HCT116 (cell line): ENCODE results near the gene HTR2C. TPM values are rescaled to one million over a fixed set of nuclear protein-coding genes. Genes with fewer than 3 reads are reported as not detected.

ENCODE experiments used
- ATAC-seq: fragments of 200-7000 bp; cut with Tn5 transposase; 2 replicates; pipeline ENCODE4 v1.9.1; 2020; ENCODE audit warnings: mild to moderate bottlenecking, moderate library complexity
- BruUV-seq: library from RNA; stranded (reverse); fragments of 400-500 nt; replicated peaks from 2 replicates; lab custom pipeline; 2021; lab: Mats Ljungman, UMichigan
- CTCF ChIA-PET: fragments of 300-600 bp; sonication (Branson Sonifier 250); formaldehyde crosslinking; loops from one replicate; lab custom pipeline; 2021; ENCODE audit warnings: antibody characterized with exemption; lab: Charles Lee
- POLR2A ChIA-PET: fragments of 300-600, 350-600 bp; sonication (Branson Sonifier 250); formaldehyde crosslinking; loops from one replicate; lab custom pipeline; 2021; ENCODE audit warnings: antibody characterized with exemption; lab: Charles Lee
- RAD21 ChIA-PET, 2 experiments: fragments of 300-600 bp; sonication (Branson Sonifier 250); formaldehyde crosslinking; loops; one replicate each; lab custom pipeline; 2023; ENCODE audit warnings: low total read pairs in 2 of 2; ENCODE audit not compliant: uncharacterized antibody in 2 of 2, unreplicated experiment in 2 of 2, low non-redundant PET in 1 of 2; lab: Charles Lee
- DNase-seq: peaks from one replicate; pipeline ENCODE4 v3.0.0-alpha.2; 2010; ENCODE audit warnings: low read depth, low spot score
- H2AFZ ChIP-seq: fragments of 200-600 bp; shearing (Covaris generic), sonication (generic); 2 replicates; pipeline ENCODE4 v1.6.1; 2017; ENCODE audit warnings: low read depth, mixed run types, mixed read lengths, antibody characterized with exemption, low read length; ENCODE audit not compliant: poor library complexity, severe bottlenecking
- H3K27ac ChIP-seq: 2 replicates; pipeline ENCODE4 v1.5.1; 2012; ENCODE audit warnings: low read depth, low read length
- H3K27me3 ChIP-seq: fragments of 200-600 bp; sonication (generic); 2 replicates; pipeline ENCODE4 v1.6.1; 2016; ENCODE audit warnings: mixed run types, low read length, mixed read lengths; ENCODE audit not compliant: insufficient read depth
- H3K36me3 ChIP-seq, 2 experiments: fragments of 200-500 bp in 1 of 2; fragments of 200-600 bp in 1 of 2; sonication (Bioruptor generic) in 1 of 2; sonication (generic) in 1 of 2; 2 replicates each; pipeline versions ENCODE4 v1.5.1 to v1.6.1; 2014 to 2016; ENCODE audit warnings: low read length in 2 of 2, inconsistent platforms in 1 of 2, mixed read lengths in 1 of 2, mixed run types in 1 of 2; ENCODE audit not compliant: insufficient read depth in 2 of 2, control insufficient read depth in 1 of 2
- H3K4me1 ChIP-seq, 2 experiments: fragments of 200-600 bp in 1 of 2; sonication (generic) in 1 of 2; 2 replicates each; pipeline versions ENCODE4 v1.5.1 to v1.6.1; 2012 to 2017; ENCODE audit warnings: low read length in 2 of 2, inconsistent platforms in 1 of 2, mild to moderate bottlenecking in 1 of 2, mixed read lengths in 1 of 2, mixed run types in 1 of 2, moderate library complexity in 1 of 2; ENCODE audit not compliant: insufficient read depth in 2 of 2, control insufficient read depth in 1 of 2
- H3K4me2 ChIP-seq: fragments of 200-600 bp; sonication (generic); 2 replicates; pipeline ENCODE4 v1.6.1; 2017; ENCODE audit warnings: mixed run types, low read length, mixed read lengths
- H3K4me3 ChIP-seq, 2 experiments: fragments of 200-600 bp in 1 of 2; sonication (generic) in 1 of 2; replicated peaks in 1 of 2; 2 replicates each; pipeline ENCODE4 v1.5.1; 2011 to 2016; ENCODE audit warnings: low read length in 2 of 2, control low read depth in 1 of 2, low read depth in 1 of 2, mild to moderate bottlenecking in 1 of 2, mixed read lengths in 1 of 2, mixed run types in 1 of 2
- H3K79me2 ChIP-seq: fragments of 200-600 bp; sonication (generic); 2 replicates; pipeline ENCODE4 v1.6.1; 2017; ENCODE audit warnings: mild to moderate bottlenecking, mixed run types, low read length, moderate library complexity, mixed read lengths; ENCODE audit not compliant: insufficient read depth
- H3K9ac ChIP-seq: fragments of 200-600 bp; sonication (generic); 2 replicates; pipeline ENCODE4 v1.6.1; 2016; ENCODE audit warnings: low read length, mixed read lengths
- H3K9me2 ChIP-seq: fragments of 200-600 bp; sonication (generic), shearing (Covaris generic); 2 replicates; pipeline ENCODE4 v1.6.1; 2017; ENCODE audit warnings: mixed run types, mild to moderate bottlenecking, moderate library complexity; ENCODE audit not compliant: insufficient read depth
- H3K9me3 ChIP-seq, 2 experiments: fragments of 200-500 bp in 1 of 2; fragments of 200-600 bp in 1 of 2; sonication (Bioruptor generic) in 1 of 2; sonication (generic) in 1 of 2; 2 replicates each; pipeline ENCODE4 v1.6.1; 2014 to 2017; ENCODE audit warnings: low read length in 2 of 2, mixed read lengths in 2 of 2, inconsistent platforms in 1 of 2, low read depth in 1 of 2, mild to moderate bottlenecking in 1 of 2, mixed run types in 1 of 2, moderate library complexity in 1 of 2; ENCODE audit not compliant: control insufficient read depth in 1 of 2, insufficient read depth in 1 of 2
- H4K20me1 ChIP-seq: fragments of 200-600 bp; sonication (generic), shearing (Covaris generic); 2 replicates; pipeline ENCODE4 v1.6.1; 2017; ENCODE audit warnings: mixed run types, mild to moderate bottlenecking, moderate library complexity; ENCODE audit not compliant: insufficient read depth
- CEBPB ChIP-seq: IDR thresholded peaks from 2 replicates; pipeline ENCODE4 v1.6.1; 2012; ENCODE audit warnings: low read depth
- EGR1 ChIP-seq: IDR thresholded peaks from 2 replicates; pipeline ENCODE4 v1.6.1; 2012; ENCODE audit warnings: low read depth
- FOSL1 ChIP-seq: IDR thresholded peaks from 2 replicates; pipeline ENCODE4 v1.6.1; 2012; ENCODE audit warnings: low read depth
- JUND ChIP-seq: IDR thresholded peaks from 2 replicates; pipeline ENCODE4 v1.6.1; 2012
- POLR2A ChIP-seq: IDR thresholded peaks from 2 replicates; pipeline ENCODE4 v1.7.0; 2011; ENCODE audit warnings: borderline replicate concordance; ENCODE audit not compliant: insufficient read depth, insufficient read length; ENCODE audit errors: extremely low read depth
- POLR2AphosphoS5 ChIP-seq: IDR thresholded peaks from 2 replicates; pipeline ENCODE4 v1.6.1; 2011; ENCODE audit warnings: mild to moderate bottlenecking, low read depth, low read length, moderate library complexity
- SIN3A ChIP-seq: IDR thresholded peaks from 2 replicates; pipeline ENCODE4 v1.6.1; 2012; ENCODE audit warnings: low read depth
- TCF7L2 ChIP-seq: IDR thresholded peaks from 2 replicates; pipeline ENCODE4 v1.7.0; 2011; ENCODE audit warnings: borderline replicate concordance, inconsistent platforms; ENCODE audit not compliant: insufficient read depth, insufficient read length; ENCODE audit errors: extremely low read depth
- YY1 ChIP-seq: IDR thresholded peaks from 2 replicates; pipeline ENCODE4 v1.6.1; 2011; ENCODE audit warnings: low read length, low read depth, moderate library complexity, mild to moderate bottlenecking; ENCODE audit not compliant: insufficient replicate concordance; ENCODE audit errors: extremely low read depth
- ZFX ChIP-seq: fragments of 450-650 bp; IDR thresholded peaks from 2 replicates; pipeline ENCODE4 v1.6.1; 2017
- ZNF274 ChIP-seq: fragments of 200-500 bp; sonication (Bioruptor generic); IDR thresholded peaks from 2 replicates; pipeline ENCODE4 v1.6.1; 2014; ENCODE audit warnings: mild to moderate bottlenecking, low read depth, low read length, inconsistent platforms
- intact Hi-C: fragments of 100-400 bp; cut with micrococcal nuclease; formaldehyde crosslinking; loops from 2 replicates; pipeline ENCODE4 v1.10.0; 2022
- total RNA-seq: library from RNA; stranded (reverse); gene quantifications from one replicate; pipeline ENCODE4 v1.2.1, GENCODE V29; 2021; ENCODE audit not compliant: unreplicated experiment
- TF ChIP-seq, protein P1 (sequence below), 3 experiments: fragments of 200-600 bp in 1 of 3; sonication (generic) in 1 of 3; IDR thresholded peaks in 2 of 3; conservative IDR thresholded peaks in 1 of 3; 2 replicates each; pipeline ENCODE4 v1.5.1; 2012 to 2017; ENCODE audit warnings: low read depth in 2 of 3, low read length in 2 of 3, antibody characterized with exemption in 1 of 3, borderline replicate concordance in 1 of 3, control low read depth in 1 of 3, mild to moderate bottlenecking in 1 of 3, mixed read lengths in 1 of 3, mixed run types in 1 of 3, moderate library complexity in 1 of 3; ENCODE audit not compliant: insufficient read depth in 1 of 3
- TF ChIP-seq, protein P2 (sequence below): IDR thresholded peaks from 2 replicates; pipeline ENCODE4 v1.6.1; 2012; ENCODE audit warnings: low read depth

Gene HTR2C
- total RNA-seq, 1 experiment from 2014 or later, result not detected

DNA sequence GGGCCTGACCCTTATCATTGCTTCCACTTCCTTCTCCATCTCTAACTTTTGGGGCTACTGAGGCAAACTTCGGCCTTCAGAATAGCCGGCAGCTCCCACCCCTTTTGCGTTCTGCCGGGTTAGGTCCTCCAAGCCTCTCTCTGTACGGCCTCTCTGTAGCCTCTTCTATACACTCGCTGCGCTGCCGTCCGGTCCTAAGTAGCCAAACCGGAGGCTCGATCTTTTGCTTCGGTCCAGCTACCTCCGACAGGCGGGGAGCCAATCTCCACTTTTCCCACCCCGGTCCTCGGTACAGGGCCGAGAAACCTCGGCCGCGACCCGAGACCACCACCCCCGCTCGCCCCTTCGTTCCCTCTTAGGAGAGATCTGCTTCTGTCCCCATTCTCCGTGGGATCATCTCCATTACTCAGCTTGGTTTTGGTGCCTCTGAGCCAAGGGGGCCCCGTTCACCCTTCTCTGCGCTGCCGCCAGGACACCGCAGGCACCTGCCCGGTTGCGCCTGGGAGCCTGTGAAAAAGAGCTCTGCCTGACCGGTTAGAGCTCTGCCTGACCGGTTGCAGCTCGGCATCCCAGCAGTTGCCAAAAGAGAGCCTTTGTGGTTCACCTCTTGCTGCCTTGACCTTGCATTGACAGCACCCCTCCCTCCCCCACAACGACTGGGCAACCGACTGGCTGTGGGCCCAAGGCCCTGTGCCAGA, 1.0 kb upstream of the HTR2C start:
- no peaks in the 10 kb centered on the region for H4K20me1 ChIP-seq
- H3K79me2 ChIP-seq, result no peaks in the 10 kb centered on the region
- ATAC-seq, result no peak
- H2AFZ ChIP-seq, result no peak overlapping the region
- no peak for TF ChIP-seq POLR2AphosphoS5
- no peak for TF ChIP-seq EGR1
- TF ChIP-seq, protein P1, sequence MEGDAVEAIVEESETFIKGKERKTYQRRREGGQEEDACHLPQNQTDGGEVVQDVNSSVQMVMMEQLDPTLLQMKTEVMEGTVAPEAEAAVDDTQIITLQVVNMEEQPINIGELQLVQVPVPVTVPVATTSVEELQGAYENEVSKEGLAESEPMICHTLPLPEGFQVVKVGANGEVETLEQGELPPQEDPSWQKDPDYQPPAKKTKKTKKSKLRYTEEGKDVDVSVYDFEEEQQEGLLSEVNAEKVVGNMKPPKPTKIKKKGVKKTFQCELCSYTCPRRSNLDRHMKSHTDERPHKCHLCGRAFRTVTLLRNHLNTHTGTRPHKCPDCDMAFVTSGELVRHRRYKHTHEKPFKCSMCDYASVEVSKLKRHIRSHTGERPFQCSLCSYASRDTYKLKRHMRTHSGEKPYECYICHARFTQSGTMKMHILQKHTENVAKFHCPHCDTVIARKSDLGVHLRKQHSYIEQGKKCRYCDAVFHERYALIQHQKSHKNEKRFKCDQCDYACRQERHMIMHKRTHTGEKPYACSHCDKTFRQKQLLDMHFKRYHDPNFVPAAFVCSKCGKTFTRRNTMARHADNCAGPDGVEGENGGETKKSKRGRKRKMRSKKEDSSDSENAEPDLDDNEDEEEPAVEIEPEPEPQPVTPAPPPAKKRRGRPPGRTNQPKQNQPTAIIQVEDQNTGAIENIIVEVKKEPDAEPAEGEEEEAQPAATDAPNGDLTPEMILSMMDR (IDR thresholded peaks at IDR 0.05 in 2 of 3, conservative IDR thresholded peaks at IDR 0.05 in 1 of 3; ENCODE audit: borderline replicate concordance in 1 of 3, insufficient read depth in 1 of 3, low read depth in 2 of 3, low read length in 2 of 3), result no peak
- no peak for TF ChIP-seq ZFX
- TF ChIP-seq, protein P2, sequence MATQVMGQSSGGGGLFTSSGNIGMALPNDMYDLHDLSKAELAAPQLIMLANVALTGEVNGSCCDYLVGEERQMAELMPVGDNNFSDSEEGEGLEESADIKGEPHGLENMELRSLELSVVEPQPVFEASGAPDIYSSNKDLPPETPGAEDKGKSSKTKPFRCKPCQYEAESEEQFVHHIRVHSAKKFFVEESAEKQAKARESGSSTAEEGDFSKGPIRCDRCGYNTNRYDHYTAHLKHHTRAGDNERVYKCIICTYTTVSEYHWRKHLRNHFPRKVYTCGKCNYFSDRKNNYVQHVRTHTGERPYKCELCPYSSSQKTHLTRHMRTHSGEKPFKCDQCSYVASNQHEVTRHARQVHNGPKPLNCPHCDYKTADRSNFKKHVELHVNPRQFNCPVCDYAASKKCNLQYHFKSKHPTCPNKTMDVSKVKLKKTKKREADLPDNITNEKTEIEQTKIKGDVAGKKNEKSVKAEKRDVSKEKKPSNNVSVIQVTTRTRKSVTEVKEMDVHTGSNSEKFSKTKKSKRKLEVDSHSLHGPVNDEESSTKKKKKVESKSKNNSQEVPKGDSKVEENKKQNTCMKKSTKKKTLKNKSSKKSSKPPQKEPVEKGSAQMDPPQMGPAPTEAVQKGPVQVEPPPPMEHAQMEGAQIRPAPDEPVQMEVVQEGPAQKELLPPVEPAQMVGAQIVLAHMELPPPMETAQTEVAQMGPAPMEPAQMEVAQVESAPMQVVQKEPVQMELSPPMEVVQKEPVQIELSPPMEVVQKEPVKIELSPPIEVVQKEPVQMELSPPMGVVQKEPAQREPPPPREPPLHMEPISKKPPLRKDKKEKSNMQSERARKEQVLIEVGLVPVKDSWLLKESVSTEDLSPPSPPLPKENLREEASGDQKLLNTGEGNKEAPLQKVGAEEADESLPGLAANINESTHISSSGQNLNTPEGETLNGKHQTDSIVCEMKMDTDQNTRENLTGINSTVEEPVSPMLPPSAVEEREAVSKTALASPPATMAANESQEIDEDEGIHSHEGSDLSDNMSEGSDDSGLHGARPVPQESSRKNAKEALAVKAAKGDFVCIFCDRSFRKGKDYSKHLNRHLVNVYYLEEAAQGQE, result no peak
- no peak for TF ChIP-seq CEBPB
- TF ChIP-seq FOSL1, result no peak
- TF ChIP-seq YY1, result no peak
- no peak for TF ChIP-seq POLR2A
- TF ChIP-seq SIN3A, result no peak
- no peak for TF ChIP-seq ZNF274
- no peak for TF ChIP-seq TCF7L2
- TF ChIP-seq JUND, result no peak
- no peaks in the 10 kb centered on the region for H3K4me1 ChIP-seq
- H3K27ac ChIP-seq, result no peak overlapping the region
- no peaks in the 10 kb centered on the region for H3K36me3 ChIP-seq
- ChIA-PET POLR2A (no interaction called here), CTCF (no interaction called here), RAD21 (no interaction called here)
- no peaks in the 10 kb centered on the region for H3K9me2 ChIP-seq
- H3K4me3 ChIP-seq, result no peak overlapping the region
- H3K9ac ChIP-seq, result no peak overlapping the region
- no TSS peak for BruUV-seq
- no peak overlapping the region for H3K4me2 ChIP-seq
- H3K9me3 ChIP-seq, result no peaks in the 10 kb centered on the region
- H3K27me3 ChIP-seq, result no peaks in the 10 kb centered on the region
- intact Hi-C loops, result no loop called here
- no peak for DNase-seq
